ENCODE measurements around the gene HMOX1. TPM values are rescaled to one million over a fixed set of nuclear protein-coding genes. Genes with fewer than 3 reads are reported as not detected.

Gene HMOX1
- total and polyA plus RNA-seq, 11 donors: 2.4 to 126 (median 4.8) TPM

DNA sequence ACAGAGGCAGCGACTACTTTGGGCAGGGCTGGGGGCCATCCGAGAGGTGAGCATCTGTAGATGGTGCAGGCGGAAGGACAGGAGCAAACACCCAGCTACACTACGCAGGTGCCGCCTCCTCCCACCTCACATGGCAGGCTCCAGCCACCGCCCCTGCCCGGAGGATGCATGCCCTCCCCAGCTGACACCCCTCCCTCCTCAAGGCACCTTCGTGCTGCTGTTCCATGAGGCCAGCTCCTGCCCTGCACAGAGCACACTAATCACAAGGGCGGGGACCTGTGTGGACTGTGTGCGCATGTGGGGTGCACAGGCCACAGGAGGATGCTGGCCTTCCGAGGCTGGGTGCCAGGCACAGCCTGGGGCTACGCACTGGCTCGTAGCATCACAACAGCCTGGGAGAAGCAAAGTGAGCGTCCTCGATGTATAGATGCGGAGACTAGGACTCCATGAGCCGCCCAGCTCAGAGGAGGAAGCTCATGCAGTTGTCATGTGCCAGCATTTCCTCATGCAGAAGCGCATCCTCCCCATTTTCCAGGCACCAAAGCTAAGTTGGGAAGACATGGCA is 32.8 kb upstream of the HMOX1 start:
- no peak overlapping the region for H3K27ac ChIP-seq
- DNase-seq (peak in 2 of 5 donors; percentile 27 to 38), ATAC-seq (no peak)
- no peak overlapping the region for H3K4me3 ChIP-seq
- TF ChIP-seq, protein P1, sequence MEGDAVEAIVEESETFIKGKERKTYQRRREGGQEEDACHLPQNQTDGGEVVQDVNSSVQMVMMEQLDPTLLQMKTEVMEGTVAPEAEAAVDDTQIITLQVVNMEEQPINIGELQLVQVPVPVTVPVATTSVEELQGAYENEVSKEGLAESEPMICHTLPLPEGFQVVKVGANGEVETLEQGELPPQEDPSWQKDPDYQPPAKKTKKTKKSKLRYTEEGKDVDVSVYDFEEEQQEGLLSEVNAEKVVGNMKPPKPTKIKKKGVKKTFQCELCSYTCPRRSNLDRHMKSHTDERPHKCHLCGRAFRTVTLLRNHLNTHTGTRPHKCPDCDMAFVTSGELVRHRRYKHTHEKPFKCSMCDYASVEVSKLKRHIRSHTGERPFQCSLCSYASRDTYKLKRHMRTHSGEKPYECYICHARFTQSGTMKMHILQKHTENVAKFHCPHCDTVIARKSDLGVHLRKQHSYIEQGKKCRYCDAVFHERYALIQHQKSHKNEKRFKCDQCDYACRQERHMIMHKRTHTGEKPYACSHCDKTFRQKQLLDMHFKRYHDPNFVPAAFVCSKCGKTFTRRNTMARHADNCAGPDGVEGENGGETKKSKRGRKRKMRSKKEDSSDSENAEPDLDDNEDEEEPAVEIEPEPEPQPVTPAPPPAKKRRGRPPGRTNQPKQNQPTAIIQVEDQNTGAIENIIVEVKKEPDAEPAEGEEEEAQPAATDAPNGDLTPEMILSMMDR (IDR thresholded peaks at IDR 0.05): no peak
- TF ChIP-seq POLR2A (IDR thresholded peaks at IDR 0.05): no peak
- H3K9me3 ChIP-seq: no peaks in the 10 kb centered on the region
- H3K4me1 ChIP-seq: peaks cover 0 to 34% (median 11%) of the 10 kb centered on the region in 12 donors
- H3K36me3 ChIP-seq: peaks cover 0 to 52% (median 33%) of the 10 kb centered on the region in 9 donors
- WGBS, 4 donors: 88 to 96% (median 93%) methylated on average over 11 to 18 of the region's 18 CpGs
- intact Hi-C loops (cut with DNase I): loop anchor here in 2 of 10 donors (5.0 to 10.0 kb wide), 3 partner anchors 234 to 774 kb away; no protein-coding TSS in a partner anchor
- no peaks in the 10 kb centered on the region for H3K27me3 ChIP-seq

GRCh38 chr22:35348703-35349102 is 32.2 kb upstream of the HMOX1 start:
- DNase-seq: peak in 2 of 5 donors; percentile 27 to 34
- intact Hi-C loops (cut with DNase I): loop anchor here in 2 of 10 donors (5.0 to 10.0 kb wide), 3 partner anchors 234 to 774 kb away; no protein-coding TSS in a partner anchor

DNA sequence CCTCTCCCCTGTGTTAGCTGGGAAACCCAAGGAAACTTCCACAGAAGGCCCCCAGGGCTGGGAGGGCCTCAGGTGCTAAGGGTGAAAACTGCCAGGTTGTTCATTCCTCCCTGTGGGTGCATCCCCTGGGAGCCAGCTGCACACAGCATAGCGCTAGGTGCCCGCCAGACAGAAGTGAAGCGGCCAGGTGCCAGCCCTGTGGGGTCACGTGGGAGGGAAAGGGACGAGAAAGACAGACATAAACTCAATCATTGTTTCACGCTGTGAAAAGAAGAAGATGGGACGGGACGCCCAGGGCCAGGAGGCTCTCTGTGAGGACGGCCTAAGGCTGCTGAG is 31.6 kb upstream of the HMOX1 start:
- 76 to 88% (median 78%) methylated on average over 9 of the region's 9 CpGs for WGBS, 4 donors
- H3K27ac ChIP-seq: peak overlapping the region in 2 of 12 donors; percentile 75 to 87
- no peaks in the 10 kb centered on the region for H3K27me3 ChIP-seq
- peaks cover 0 to 41% (median 11%) of the 10 kb centered on the region in 12 donors for H3K4me1 ChIP-seq
- intact Hi-C loops (cut with DNase I): loop anchor here in 2 of 10 donors (5.0 to 10.0 kb wide), 3 partner anchors 233 to 773 kb away; no protein-coding TSS in a partner anchor
- peak in 2 of 5 donors; percentile 30 to 55 for DNase-seq
- TF ChIP-seq POLR2A (IDR thresholded peaks at IDR 0.05): no peak
- TF ChIP-seq, protein P1 (IDR thresholded peaks at IDR 0.05): no peak
- no peaks in the 10 kb centered on the region for H3K9me3 ChIP-seq
- ATAC-seq: no peak
- no peak overlapping the region for H3K4me3 ChIP-seq
- peaks cover 0 to 40% (median 28%) of the 10 kb centered on the region in 9 donors for H3K36me3 ChIP-seq

More at GRCh38 chr22:35348703-35349102, 32.2 kb upstream of the HMOX1 start:
- no peaks in the 10 kb centered on the region for H3K27me3 ChIP-seq
- TF ChIP-seq POLR2A (IDR thresholded peaks at IDR 0.05): no peak
- TF ChIP-seq, protein P1 (IDR thresholded peaks at IDR 0.05): no peak
- WGBS, 4 donors: 62 to 87% (median 77%) methylated on average over 3 to 5 of the region's 5 CpGs
- no peak for ATAC-seq
- H3K4me1 ChIP-seq: peaks cover 0 to 35% (median 11%) of the 10 kb centered on the region in 12 donors
- no peak overlapping the region for H3K4me3 ChIP-seq
- H3K9me3 ChIP-seq: no peaks in the 10 kb centered on the region
- no peak overlapping the region for H3K27ac ChIP-seq
- H3K36me3 ChIP-seq: peaks cover 0 to 46% (median 33%) of the 10 kb centered on the region in 9 donors

DNA sequence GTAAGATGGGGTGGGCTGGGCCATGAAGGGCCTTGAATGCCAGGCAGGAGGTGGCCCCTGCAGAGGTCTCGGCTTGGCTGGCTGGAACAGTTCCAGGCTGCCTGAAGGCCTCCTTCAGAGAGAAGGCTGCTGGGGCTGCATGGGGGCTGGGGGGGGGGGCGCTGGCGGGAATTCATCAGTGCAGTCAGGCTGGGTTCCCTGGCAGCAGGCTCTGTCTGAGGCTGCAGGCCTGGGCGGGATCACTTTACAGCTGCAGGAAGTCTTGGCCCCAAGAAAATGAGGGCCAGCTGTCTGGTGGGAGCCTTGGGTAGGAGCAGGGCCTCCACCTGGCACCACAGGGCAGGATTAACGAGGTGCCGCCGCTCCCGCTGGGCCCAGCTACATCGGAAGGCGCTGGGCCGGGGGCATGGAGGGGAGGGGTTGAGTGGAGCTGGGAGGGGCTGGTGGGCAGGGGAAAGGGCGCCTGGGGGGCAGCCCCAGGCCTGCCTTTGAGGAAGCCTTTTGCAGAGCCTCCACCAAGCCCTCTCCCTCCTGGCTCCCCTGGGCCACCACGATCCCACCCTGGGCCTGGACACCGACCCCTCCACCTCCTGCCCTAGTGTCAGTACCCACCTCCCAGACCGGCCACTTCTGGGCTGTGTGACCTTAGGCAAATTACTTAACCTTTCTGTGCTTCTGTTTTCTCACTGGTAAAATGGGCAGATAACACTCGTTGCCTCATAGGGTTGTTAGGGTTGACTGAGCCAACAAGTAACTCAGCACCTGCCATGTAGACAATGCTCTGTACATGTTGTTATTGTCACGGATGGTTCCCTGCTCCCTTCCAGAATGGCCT is 31.0 kb upstream of the HMOX1 start:
- no peak for TF ChIP-seq POLR2A (IDR thresholded peaks at IDR 0.05)
- TF ChIP-seq, protein P1 (IDR thresholded peaks at IDR 0.05): no peak
- H3K9me3 ChIP-seq: no peaks in the 10 kb centered on the region
- ATAC-seq (peak in 1 of 4 donors; percentile 1), DNase-seq (peak in 1 of 5 donors; percentile 61)
- H3K4me3 ChIP-seq: peak overlapping the region in 1 of 12 donors; percentile 54
- H3K4me1 ChIP-seq: peaks cover 0 to 42% (median 11%) of the 10 kb centered on the region in 12 donors
- peaks cover 0 to 34% (median 22%) of the 10 kb centered on the region in 9 donors for H3K36me3 ChIP-seq
- intact Hi-C loops (cut with DNase I): loop anchor here in 9 of 10 donors (1.0 to 10.0 kb wide), 18 partner anchors 47 to 775 kb away; no protein-coding TSS in a partner anchor
- peak overlapping the region in 11 of 12 donors; percentile 51 to 93 (median 68) for H3K27ac ChIP-seq
- WGBS, 4 donors: 62 to 68% (median 65%) methylated on average over 13 to 17 of the region's 17 CpGs
- no peaks in the 10 kb centered on the region for H3K27me3 ChIP-seq

All from heart left ventricle (tissue), 16 donors.